H9 (cell line): ENCODE measurements around the gene GSS. TPM values are rescaled to one million over a fixed set of nuclear protein-coding genes. Genes with fewer than 3 reads are reported as not detected.

Experiments used
- DNase-seq: peaks from one replicate; pipeline ENCODE4 v3.0.0-alpha.2; 2017
- H2AFZ ChIP-seq: one replicate; pipeline ENCODE4 v1.6.1; 2013; ENCODE audit warnings: mild to moderate bottlenecking, low read length, control low read depth, moderate library complexity
- H2AK5ac ChIP-seq: 2 replicates; pipeline ENCODE4 v1.6.1; 2013; ENCODE audit warnings: low read length, control low read depth, mixed read lengths; ENCODE audit not compliant: insufficient read length
- H2BK120ac ChIP-seq: one replicate; pipeline ENCODE4 v1.6.1; 2013; ENCODE audit warnings: low read depth, mild to moderate bottlenecking, low read length, control low read depth, inconsistent platforms; ENCODE audit not compliant: poor library complexity, severe bottlenecking
- H2BK12ac ChIP-seq: 2 replicates; pipeline ENCODE4 v1.6.1; 2013; ENCODE audit warnings: low read length, control low read depth, mixed read lengths, low read depth; ENCODE audit not compliant: insufficient read length
- H2BK15ac ChIP-seq: 2 replicates; pipeline ENCODE4 v1.6.1; 2013; ENCODE audit warnings: low read depth, low read length, control low read depth
- H2BK20ac ChIP-seq: one replicate; pipeline ENCODE4 v1.6.1; 2013; ENCODE audit warnings: low read depth, mild to moderate bottlenecking, low read length, control low read depth, inconsistent platforms; ENCODE audit not compliant: poor library complexity, severe bottlenecking
- H2BK5ac ChIP-seq: 2 replicates; pipeline ENCODE4 v1.6.1; 2013; ENCODE audit warnings: low read length, control low read depth, mixed read lengths; ENCODE audit not compliant: insufficient read length
- H3K14ac ChIP-seq: 2 replicates; pipeline ENCODE4 v1.6.1; 2013; ENCODE audit warnings: low read length, control low read depth; ENCODE audit not compliant: insufficient read depth
- H3K18ac ChIP-seq: 2 replicates; pipeline ENCODE4 v1.6.1; 2013; ENCODE audit warnings: low read depth, mild to moderate bottlenecking, mixed read lengths, low read length, control low read depth; ENCODE audit not compliant: insufficient read length
- H3K23ac ChIP-seq: 2 replicates; pipeline ENCODE4 v1.6.1; 2013; ENCODE audit warnings: low read length, control low read depth, mixed read lengths, low read depth; ENCODE audit not compliant: insufficient read length
- H3K23me2 ChIP-seq: 2 replicates; pipeline ENCODE4 v1.6.1; 2013; ENCODE audit warnings: low read depth, mild to moderate bottlenecking, mixed read lengths, low read length, control low read depth; ENCODE audit not compliant: insufficient read length, poor library complexity, severe bottlenecking
- H3K27ac ChIP-seq: 2 replicates; pipeline ENCODE4 v1.5.1; 2013; ENCODE audit warnings: low read length, control low read depth, mixed read lengths, low read depth; ENCODE audit not compliant: insufficient read length
- H3K27me3 ChIP-seq: 2 replicates; pipeline ENCODE4 v1.6.1; 2013; ENCODE audit warnings: low read length, control low read depth, inconsistent platforms; ENCODE audit not compliant: insufficient read depth
- H3K4ac ChIP-seq: 2 replicates; pipeline ENCODE4 v1.6.1; 2013; ENCODE audit warnings: low read depth, mild to moderate bottlenecking, control low read depth, inconsistent platforms, low read length, moderate library complexity
- H3K4me1 ChIP-seq: 2 replicates; pipeline ENCODE4 v1.6.1; 2013; ENCODE audit warnings: low read length, control low read depth, inconsistent platforms; ENCODE audit not compliant: insufficient read depth
- H3K4me2 ChIP-seq: 2 replicates; pipeline ENCODE4 v1.6.1; 2013; ENCODE audit warnings: low read length, control low read depth, mixed read lengths; ENCODE audit not compliant: insufficient read length, insufficient read depth
- H3K56ac ChIP-seq: 2 replicates; pipeline ENCODE4 v1.6.1; 2013; ENCODE audit warnings: low read depth, mild to moderate bottlenecking, mixed read lengths, low read length, control low read depth; ENCODE audit not compliant: insufficient read length
- H3K79me1 ChIP-seq: 2 replicates; pipeline ENCODE4 v1.6.1; 2013; ENCODE audit warnings: low read depth, mild to moderate bottlenecking, moderate library complexity, low read length, control low read depth, inconsistent platforms; ENCODE audit not compliant: insufficient read depth, poor library complexity, severe bottlenecking
- H3K79me2 ChIP-seq: 2 replicates; pipeline ENCODE4 v1.6.1; 2013; ENCODE audit warnings: low read length, control low read depth, inconsistent platforms; ENCODE audit not compliant: insufficient read depth
- H3K9ac ChIP-seq: 2 replicates; pipeline ENCODE4 v1.6.1; 2013; ENCODE audit warnings: low read length, control low read depth, mixed read lengths; ENCODE audit not compliant: insufficient read length; ENCODE audit errors: extremely low read depth
- H3K9me3 ChIP-seq: one replicate; pipeline ENCODE4 v1.6.1; 2013; ENCODE audit warnings: low read depth, low read length, inconsistent platforms; ENCODE audit not compliant: control insufficient read depth
- H3T11ph ChIP-seq: one replicate; pipeline ENCODE4 v1.6.1; 2013; ENCODE audit warnings: mild to moderate bottlenecking, low read length, control low read depth, inconsistent platforms
- H4K20me1 ChIP-seq: one replicate; pipeline ENCODE4 v1.6.1; 2013; ENCODE audit not compliant: control insufficient read depth, insufficient read length, insufficient read depth
- H4K5ac ChIP-seq: 2 replicates; pipeline ENCODE4 v1.6.1; 2013; ENCODE audit warnings: low read depth, mild to moderate bottlenecking, mixed read lengths, low read length, control low read depth; ENCODE audit not compliant: insufficient read length
- H4K8ac ChIP-seq: replicated peaks from 2 replicates; pipeline ENCODE4 v1.6.1; 2013; ENCODE audit warnings: low read length, control low read depth, mixed read lengths, low read depth; ENCODE audit not compliant: insufficient read length
- H4K91ac ChIP-seq: 2 replicates; pipeline ENCODE4 v1.6.1; 2013; ENCODE audit warnings: low read depth, mild to moderate bottlenecking, moderate library complexity, mixed read lengths, low read length, control low read depth; ENCODE audit not compliant: insufficient read length
- H3K27ac Mint-ChIP-seq, 3 experiments: 2 replicates in 2 of 3; 3 replicates in 1 of 3; pipeline ENCODE4 v1.8.0; 2020 to 2021; ENCODE audit warnings: mixed read lengths in 3 of 3, mild to moderate bottlenecking in 1 of 3, moderate library complexity in 1 of 3
- H3K27me3 Mint-ChIP-seq: 2 replicates; pipeline ENCODE4 v1.8.0; 2021; ENCODE audit warnings: low read depth, mild to moderate bottlenecking, moderate library complexity, mixed read lengths
- H3K36me3 Mint-ChIP-seq, 3 experiments: 2 replicates in 2 of 3; 3 replicates in 1 of 3; pipeline ENCODE4 v1.8.0; 2020 to 2021; ENCODE audit warnings: low read depth in 3 of 3, mixed read lengths in 3 of 3; ENCODE audit not compliant: insufficient read depth in 1 of 3
- H3K4me1 Mint-ChIP-seq, 2 experiments: 2 replicates each; pipeline ENCODE4 v1.8.0; 2020; ENCODE audit warnings: mixed read lengths in 2 of 2
- H3K4me3 Mint-ChIP-seq, 2 experiments: 2 replicates in 1 of 2; 3 replicates in 1 of 2; pipeline ENCODE4 v1.8.0; 2020 to 2021; ENCODE audit warnings: mild to moderate bottlenecking in 2 of 2, mixed read lengths in 2 of 2, moderate library complexity in 1 of 2
- H3K9me3 Mint-ChIP-seq, 2 experiments: 2 replicates in 1 of 2; 3 replicates in 1 of 2; pipeline ENCODE4 v1.8.0; 2020; ENCODE audit warnings: mild to moderate bottlenecking in 2 of 2, mixed read lengths in 2 of 2, moderate library complexity in 1 of 2
- WGBS: extraction: QIAGEN DNeasy Blood & Tissue Kit; methylation state at CpG from one replicate; pipeline ENCODE4 v1.1.7; 2013; ENCODE audit warnings: missing lambda C conversion rate, low lambda C conversion rate, mixed read lengths; ENCODE audit not compliant: insufficient read length; ENCODE audit errors: extremely low coverage; 5-methylcytosine and 5-hydroxymethylcytosine counted together
- total RNA-seq: library from RNA; stranded (reverse); gene quantifications from 2 replicates; pipeline ENCODE4 v1.2.1, GENCODE V29; 2021
- TF ChIP-seq, protein P1 (sequence below): fragments of 200-600 bp; sonication (generic); conservative IDR thresholded peaks from 3 replicates; pipeline ENCODE4 v1.8.0; 2021; ENCODE audit warnings: antibody characterized with exemption, mild to moderate bottlenecking

Gene GSS
- total RNA-seq, 1 experiment from 2014 or later, result 48.5 TPM

DNA sequence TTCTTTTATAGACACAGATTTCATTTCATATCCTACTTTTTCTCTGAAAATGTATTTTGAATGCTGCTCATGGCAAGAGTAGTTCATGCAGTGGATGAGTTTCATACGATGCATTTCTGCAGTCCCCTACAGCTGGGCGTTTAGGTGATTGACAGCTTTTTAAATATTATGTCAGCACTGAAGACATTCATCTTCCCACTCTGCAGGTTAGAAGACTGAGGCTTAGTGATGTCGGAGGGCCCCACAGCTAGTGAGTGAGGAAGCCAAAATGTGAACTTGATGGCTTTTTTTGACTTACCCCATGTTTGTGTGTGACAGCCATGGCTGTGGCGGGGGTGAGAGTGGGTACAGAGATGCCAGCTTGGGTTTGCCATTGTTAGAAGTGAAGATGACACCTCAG is 33.5 kb upstream of the GSS start:
- Histone ChIP-seq H3K27ac (no peak overlapping the region), H3K23ac (no peak overlapping the region), H2BK5ac (no peak overlapping the region), H3K9ac (no peak overlapping the region), H3K79me2 (no peaks in the 10 kb centered on the region), H4K20me1 (no peaks in the 10 kb centered on the region), H4K5ac (no peak overlapping the region), H4K91ac (no peak overlapping the region), H3K4me1 (no peaks in the 10 kb centered on the region; the same call in 1 of the 2 replicates), H4K8ac (no peak overlapping the region), H3T11ph (no peak overlapping the region), H3K14ac (no peak overlapping the region), H2AFZ (no peak overlapping the region), H3K4me2 (no peak overlapping the region), H3K56ac (no peak overlapping the region), H2BK20ac (no peak overlapping the region), H3K27me3 (no peaks in the 10 kb centered on the region), H3K4ac (no peak overlapping the region), H3K18ac (no peak overlapping the region), H3K23me2 (no peaks in the 10 kb centered on the region), H3K79me1 (no peaks in the 10 kb centered on the region), H2AK5ac (no peak overlapping the region), H3K9me3 (no peaks in the 10 kb centered on the region), H2BK12ac (no peak overlapping the region), H2BK120ac (no peak overlapping the region), H2BK15ac (no peak overlapping the region)
- Mint-ChIP-seq H3K27ac (no peak overlapping the region; a peak in 1 of 7 replicates), H3K36me3 (no peaks in the 10 kb centered on the region; a peak in 2 of 7 replicates), H3K9me3 (no peaks in the 10 kb centered on the region), H3K4me1 (peaks cover 29 to 32% of the 10 kb centered on the region in 2 experiments), H3K4me3 (no peak overlapping the region), H3K27me3 (peaks cover 46% of the 10 kb centered on the region)
- no peak for DNase-seq
- WGBS, result no CpG with 5 or more reads among the region's 4 CpGs
- TF ChIP-seq, protein P1, sequence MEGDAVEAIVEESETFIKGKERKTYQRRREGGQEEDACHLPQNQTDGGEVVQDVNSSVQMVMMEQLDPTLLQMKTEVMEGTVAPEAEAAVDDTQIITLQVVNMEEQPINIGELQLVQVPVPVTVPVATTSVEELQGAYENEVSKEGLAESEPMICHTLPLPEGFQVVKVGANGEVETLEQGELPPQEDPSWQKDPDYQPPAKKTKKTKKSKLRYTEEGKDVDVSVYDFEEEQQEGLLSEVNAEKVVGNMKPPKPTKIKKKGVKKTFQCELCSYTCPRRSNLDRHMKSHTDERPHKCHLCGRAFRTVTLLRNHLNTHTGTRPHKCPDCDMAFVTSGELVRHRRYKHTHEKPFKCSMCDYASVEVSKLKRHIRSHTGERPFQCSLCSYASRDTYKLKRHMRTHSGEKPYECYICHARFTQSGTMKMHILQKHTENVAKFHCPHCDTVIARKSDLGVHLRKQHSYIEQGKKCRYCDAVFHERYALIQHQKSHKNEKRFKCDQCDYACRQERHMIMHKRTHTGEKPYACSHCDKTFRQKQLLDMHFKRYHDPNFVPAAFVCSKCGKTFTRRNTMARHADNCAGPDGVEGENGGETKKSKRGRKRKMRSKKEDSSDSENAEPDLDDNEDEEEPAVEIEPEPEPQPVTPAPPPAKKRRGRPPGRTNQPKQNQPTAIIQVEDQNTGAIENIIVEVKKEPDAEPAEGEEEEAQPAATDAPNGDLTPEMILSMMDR, result no peak
